HG03442 (cell line): ENCODE results near the gene NUF2.

Experiments
- ATAC-seq: cut with Tn5 transposase; IDR thresholded peaks from one replicate; pipeline ENCODE4 v1.9.1; 2021; ENCODE audit warnings: mild to moderate bottlenecking, moderate library complexity; ENCODE audit not compliant: unreplicated experiment

NUF2 gene

DNA sequence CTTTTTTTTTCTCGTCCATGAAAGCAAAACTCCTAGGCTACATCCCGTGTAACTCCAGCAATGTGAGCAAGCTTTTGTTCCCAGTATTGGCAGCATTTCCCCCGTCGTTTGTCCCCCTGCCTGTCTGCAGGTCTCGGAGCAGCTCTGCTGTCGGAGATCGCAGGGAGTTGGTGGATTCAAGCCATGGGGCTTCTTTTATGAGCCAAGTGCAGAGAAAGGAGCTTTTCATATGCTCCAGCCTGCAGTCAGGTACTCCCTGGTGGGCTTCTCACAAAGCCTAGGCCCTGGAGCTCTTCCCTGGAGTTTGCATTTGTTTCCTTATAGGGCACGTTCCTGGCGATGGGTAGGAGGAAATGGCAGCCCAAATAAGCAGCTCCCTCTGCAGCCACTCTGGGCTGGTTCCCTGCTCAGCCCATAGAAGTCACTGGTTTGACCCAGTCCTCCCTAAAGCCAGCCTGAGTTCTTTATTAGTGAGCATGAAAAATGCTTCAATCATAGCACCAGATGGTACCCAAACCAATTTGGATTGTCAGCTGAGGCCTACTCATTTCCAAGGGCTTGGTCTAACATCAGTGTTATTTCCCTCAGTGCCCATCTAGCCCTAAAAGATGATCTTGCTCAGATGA lies 78.3 kb downstream of the NUF2 start:
- ATAC-seq = no peak

DNA sequence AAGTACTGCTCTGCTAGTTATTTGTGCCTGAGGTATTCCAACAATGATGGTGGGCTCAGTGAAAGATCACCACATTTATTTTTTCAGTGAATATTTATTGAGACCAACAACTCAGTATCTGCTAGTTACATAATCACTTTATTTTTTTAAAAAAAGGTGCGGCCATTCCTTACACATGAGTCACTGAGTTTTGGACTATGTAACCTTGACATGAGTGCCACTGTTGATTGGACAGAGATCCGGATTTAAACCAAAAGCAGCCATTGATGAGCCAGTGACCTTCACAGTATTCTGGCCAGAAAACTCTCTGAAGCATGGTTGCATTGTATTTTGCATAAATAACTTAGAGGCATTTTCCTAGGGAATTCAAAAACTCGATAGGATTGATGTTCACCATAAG lies 79.5 kb downstream of the NUF2 start:
- no peak for ATAC-seq
